HCT116 (cell line): Measurements from ENCODE around the gene NDUFS6. TPM values are rescaled to one million over a fixed set of nuclear protein-coding genes. Genes with fewer than 3 reads are reported as not detected.

ENCODE experiments used
- ATAC-seq: fragments of 200-7000 bp; cut with Tn5 transposase; 2 replicates; pipeline ENCODE4 v1.9.1; 2020; ENCODE audit warnings: mild to moderate bottlenecking, moderate library complexity
- BruUV-seq: library from RNA; stranded (reverse); fragments of 400-500 nt; replicated peaks from 2 replicates; lab custom pipeline; 2021; lab: Mats Ljungman, UMichigan
- CTCF ChIA-PET: fragments of 300-600 bp; sonication (Branson Sonifier 250); formaldehyde crosslinking; loops from one replicate; lab custom pipeline; 2021; ENCODE audit warnings: antibody characterized with exemption; lab: Charles Lee
- POLR2A ChIA-PET: fragments of 300-600, 350-600 bp; sonication (Branson Sonifier 250); formaldehyde crosslinking; loops from one replicate; lab custom pipeline; 2021; ENCODE audit warnings: antibody characterized with exemption; lab: Charles Lee
- RAD21 ChIA-PET, 2 experiments: fragments of 300-600 bp; sonication (Branson Sonifier 250); formaldehyde crosslinking; loops; one replicate each; lab custom pipeline; 2023; ENCODE audit warnings: low total read pairs in 2 of 2; ENCODE audit not compliant: uncharacterized antibody in 2 of 2, unreplicated experiment in 2 of 2, low non-redundant PET in 1 of 2; lab: Charles Lee
- DNase-seq: peaks from one replicate; pipeline ENCODE4 v3.0.0-alpha.2; 2010; ENCODE audit warnings: low read depth, low spot score
- H2AFZ ChIP-seq: fragments of 200-600 bp; shearing (Covaris generic), sonication (generic); 2 replicates; pipeline ENCODE4 v1.6.1; 2017; ENCODE audit warnings: low read depth, mixed run types, mixed read lengths, antibody characterized with exemption, low read length; ENCODE audit not compliant: poor library complexity, severe bottlenecking
- H3K27ac ChIP-seq: 2 replicates; pipeline ENCODE4 v1.5.1; 2012; ENCODE audit warnings: low read depth, low read length
- H3K27me3 ChIP-seq: fragments of 200-600 bp; sonication (generic); 2 replicates; pipeline ENCODE4 v1.6.1; 2016; ENCODE audit warnings: mixed run types, low read length, mixed read lengths; ENCODE audit not compliant: insufficient read depth
- H3K36me3 ChIP-seq, 2 experiments: fragments of 200-500 bp in 1 of 2; fragments of 200-600 bp in 1 of 2; sonication (Bioruptor generic) in 1 of 2; sonication (generic) in 1 of 2; 2 replicates each; pipeline versions ENCODE4 v1.5.1 to v1.6.1; 2014 to 2016; ENCODE audit warnings: low read length in 2 of 2, inconsistent platforms in 1 of 2, mixed read lengths in 1 of 2, mixed run types in 1 of 2; ENCODE audit not compliant: insufficient read depth in 2 of 2, control insufficient read depth in 1 of 2
- H3K4me1 ChIP-seq, 2 experiments: fragments of 200-600 bp in 1 of 2; sonication (generic) in 1 of 2; 2 replicates each; pipeline versions ENCODE4 v1.5.1 to v1.6.1; 2012 to 2017; ENCODE audit warnings: low read length in 2 of 2, inconsistent platforms in 1 of 2, mild to moderate bottlenecking in 1 of 2, mixed read lengths in 1 of 2, mixed run types in 1 of 2, moderate library complexity in 1 of 2; ENCODE audit not compliant: insufficient read depth in 2 of 2, control insufficient read depth in 1 of 2
- H3K4me2 ChIP-seq: fragments of 200-600 bp; sonication (generic); 2 replicates; pipeline ENCODE4 v1.6.1; 2017; ENCODE audit warnings: mixed run types, low read length, mixed read lengths
- H3K4me3 ChIP-seq, 2 experiments: fragments of 200-600 bp in 1 of 2; sonication (generic) in 1 of 2; replicated peaks in 1 of 2; 2 replicates each; pipeline ENCODE4 v1.5.1; 2011 to 2016; ENCODE audit warnings: low read length in 2 of 2, control low read depth in 1 of 2, low read depth in 1 of 2, mild to moderate bottlenecking in 1 of 2, mixed read lengths in 1 of 2, mixed run types in 1 of 2
- H3K79me2 ChIP-seq: fragments of 200-600 bp; sonication (generic); 2 replicates; pipeline ENCODE4 v1.6.1; 2017; ENCODE audit warnings: mild to moderate bottlenecking, mixed run types, low read length, moderate library complexity, mixed read lengths; ENCODE audit not compliant: insufficient read depth
- H3K9ac ChIP-seq: fragments of 200-600 bp; sonication (generic); 2 replicates; pipeline ENCODE4 v1.6.1; 2016; ENCODE audit warnings: low read length, mixed read lengths
- H3K9me2 ChIP-seq: fragments of 200-600 bp; sonication (generic), shearing (Covaris generic); 2 replicates; pipeline ENCODE4 v1.6.1; 2017; ENCODE audit warnings: mixed run types, mild to moderate bottlenecking, moderate library complexity; ENCODE audit not compliant: insufficient read depth
- H3K9me3 ChIP-seq, 2 experiments: fragments of 200-500 bp in 1 of 2; fragments of 200-600 bp in 1 of 2; sonication (Bioruptor generic) in 1 of 2; sonication (generic) in 1 of 2; 2 replicates each; pipeline ENCODE4 v1.6.1; 2014 to 2017; ENCODE audit warnings: low read length in 2 of 2, mixed read lengths in 2 of 2, inconsistent platforms in 1 of 2, low read depth in 1 of 2, mild to moderate bottlenecking in 1 of 2, mixed run types in 1 of 2, moderate library complexity in 1 of 2; ENCODE audit not compliant: control insufficient read depth in 1 of 2, insufficient read depth in 1 of 2
- H4K20me1 ChIP-seq: fragments of 200-600 bp; sonication (generic), shearing (Covaris generic); 2 replicates; pipeline ENCODE4 v1.6.1; 2017; ENCODE audit warnings: mixed run types, mild to moderate bottlenecking, moderate library complexity; ENCODE audit not compliant: insufficient read depth
- CBX3 ChIP-seq: IDR thresholded peaks from 2 replicates; pipeline ENCODE4 v1.6.1; 2012; ENCODE audit warnings: low read depth
- CEBPB ChIP-seq: IDR thresholded peaks from 2 replicates; pipeline ENCODE4 v1.6.1; 2012; ENCODE audit warnings: low read depth
- ELF1 ChIP-seq: IDR thresholded peaks from 2 replicates; pipeline ENCODE4 v1.6.1; 2012; ENCODE audit warnings: low read depth, borderline replicate concordance
- EZH2phosphoT487 ChIP-seq: fragments of 200-600 bp; IDR thresholded peaks from 2 replicates; pipeline ENCODE4 v1.6.1; 2018; ENCODE audit warnings: antibody characterized with exemption, borderline replicate concordance
- FOSL1 ChIP-seq: IDR thresholded peaks from 2 replicates; pipeline ENCODE4 v1.6.1; 2012; ENCODE audit warnings: low read depth
- JUND ChIP-seq: IDR thresholded peaks from 2 replicates; pipeline ENCODE4 v1.6.1; 2012
- MAX ChIP-seq: IDR thresholded peaks from 2 replicates; pipeline ENCODE4 v1.6.1; 2012
- POLR2A ChIP-seq: IDR thresholded peaks from 2 replicates; pipeline ENCODE4 v1.7.0; 2011; ENCODE audit warnings: borderline replicate concordance; ENCODE audit not compliant: insufficient read depth, insufficient read length; ENCODE audit errors: extremely low read depth
- POLR2AphosphoS5 ChIP-seq: IDR thresholded peaks from 2 replicates; pipeline ENCODE4 v1.6.1; 2011; ENCODE audit warnings: mild to moderate bottlenecking, low read depth, low read length, moderate library complexity
- RAD21 ChIP-seq: IDR thresholded peaks from 2 replicates; pipeline ENCODE4 v1.6.1; 2012; ENCODE audit warnings: low read depth, mild to moderate bottlenecking
- REST ChIP-seq: IDR thresholded peaks from 2 replicates; pipeline ENCODE4 v1.6.1; 2012; ENCODE audit warnings: low read depth
- SP1 ChIP-seq: IDR thresholded peaks from 2 replicates; pipeline ENCODE4 v1.6.1; 2012; ENCODE audit warnings: low read depth
- SRF ChIP-seq: IDR thresholded peaks from 2 replicates; pipeline ENCODE4 v1.6.1; 2012; ENCODE audit warnings: low read depth
- TCF7L2 ChIP-seq: IDR thresholded peaks from 2 replicates; pipeline ENCODE4 v1.7.0; 2011; ENCODE audit warnings: borderline replicate concordance, inconsistent platforms; ENCODE audit not compliant: insufficient read depth, insufficient read length; ENCODE audit errors: extremely low read depth
- YY1 ChIP-seq: IDR thresholded peaks from 2 replicates; pipeline ENCODE4 v1.6.1; 2011; ENCODE audit warnings: low read length, low read depth, moderate library complexity, mild to moderate bottlenecking; ENCODE audit not compliant: insufficient replicate concordance; ENCODE audit errors: extremely low read depth
- ZFX ChIP-seq: fragments of 450-650 bp; IDR thresholded peaks from 2 replicates; pipeline ENCODE4 v1.6.1; 2017
- intact Hi-C: fragments of 100-400 bp; cut with micrococcal nuclease; formaldehyde crosslinking; loops from 2 replicates; pipeline ENCODE4 v1.10.0; 2022
- total RNA-seq: library from RNA; stranded (reverse); gene quantifications from one replicate; pipeline ENCODE4 v1.2.1, GENCODE V29; 2021; ENCODE audit not compliant: unreplicated experiment

The NDUFS6 gene
- total RNA-seq, 1 experiment from 2014 or later: 43.8 TPM

GRCh38 chr5:1818784-1819183, 17.6 kb downstream of the NDUFS6 start:
- no peaks in the 10 kb centered on the region for H3K9me2 ChIP-seq
- RAD21 ChIA-PET: no interaction called here

More at GRCh38 chr5:1818784-1819183, 17.6 kb downstream of the NDUFS6 start:
- no peak overlapping the region for H2AFZ ChIP-seq
- no peaks in the 10 kb centered on the region for H3K9me3 ChIP-seq
- ATAC-seq (no peak), DNase-seq (no peak)
- H3K4me1 ChIP-seq: no peaks in the 10 kb centered on the region
- no peak overlapping the region for H3K4me2 ChIP-seq
- ChIA-PET POLR2A (no interaction called here), CTCF (no interaction called here)
- no peak overlapping the region for H3K27ac ChIP-seq
- H3K9ac ChIP-seq: no peak overlapping the region
- no peak overlapping the region for H3K4me3 ChIP-seq
- no TSS peak for BruUV-seq
- peaks cover 22% of the 10 kb centered on the region for H3K79me2 ChIP-seq
- TF ChIP-seq MAX (no peak), TCF7L2 (no peak), CEBPB (no peak), EZH2phosphoT487 (no peak), REST (no peak), SRF (no peak), CBX3 (no peak), ZFX (no peak), SP1 (no peak), POLR2AphosphoS5 (no peak), JUND (no peak), RAD21 (no peak), YY1 (no peak), FOSL1 (no peak), ELF1 (no peak), POLR2A (no peak)
- intact Hi-C loops: no loop called here
- H3K27me3 ChIP-seq: no peaks in the 10 kb centered on the region
- H3K36me3 ChIP-seq: peaks cover 22 to 51% of the 10 kb centered on the region in 2 experiments; a peak in 3 of 4 replicates
- H4K20me1 ChIP-seq: no peaks in the 10 kb centered on the region
